Stimulated activated CD4-positive, alpha-beta T cell treated with anti-CD3 and anti-CD28 coated beads, Interleukin-15, amount 100 ng/mL, for 48 hours (primary cell): ENCODE results near the gene COMP.
"Not testable (repeated sequence)": the region's sequence is repeated elsewhere in the genome, so short reads cannot be mapped to it uniquely, and the experiment has no call there.

Experiments
- DNase-seq, 2 donors: peaks; one replicate each; pipeline ENCODE4 v3.0.0-alpha.2; 2020; ENCODE audit warnings: low read depth in 2 of 2

COMP gene

DNA sequence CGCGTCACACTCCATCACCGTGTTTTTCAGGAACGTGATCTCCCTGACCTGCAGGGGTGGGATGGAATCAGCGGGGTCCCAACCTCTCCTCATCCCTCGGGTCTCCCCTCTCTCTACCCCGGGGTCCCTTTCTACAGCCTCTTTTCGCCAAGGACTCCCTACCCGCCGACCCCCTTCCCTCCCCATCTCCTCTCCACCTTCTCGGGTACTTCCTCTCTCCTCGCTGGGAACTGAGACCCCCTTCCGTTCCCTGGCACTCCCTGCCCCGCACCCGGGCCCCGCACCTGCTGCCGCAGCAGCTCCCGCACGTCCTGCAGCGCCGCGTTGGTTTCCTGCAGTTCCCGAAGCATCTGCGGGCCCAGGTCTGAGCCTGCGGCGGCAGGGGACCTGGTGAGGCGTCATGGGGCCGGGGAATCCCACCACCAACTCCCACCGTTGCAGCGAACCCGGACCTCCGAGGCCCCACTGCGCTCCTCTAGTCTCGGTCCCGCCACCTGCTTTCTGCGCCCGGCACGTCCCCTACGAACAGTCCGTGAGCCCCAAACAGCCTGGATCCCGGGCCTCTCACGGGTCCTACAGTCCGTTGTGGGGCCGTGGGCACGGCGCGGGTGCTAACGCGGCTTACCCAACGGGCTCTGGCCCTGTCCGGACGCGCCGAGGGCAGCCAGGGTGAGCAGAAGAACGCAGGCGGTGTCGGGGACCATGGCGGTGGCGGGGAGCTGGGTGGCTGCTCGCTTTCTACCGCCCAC is at the start of gene COMP:
TSS of gene COMP (minus strand) at position 740 of the 749 bp plus-strand sequence. CDS start at position 704, 36 bp downstream.
- DNase-seq = no peak

DNA sequence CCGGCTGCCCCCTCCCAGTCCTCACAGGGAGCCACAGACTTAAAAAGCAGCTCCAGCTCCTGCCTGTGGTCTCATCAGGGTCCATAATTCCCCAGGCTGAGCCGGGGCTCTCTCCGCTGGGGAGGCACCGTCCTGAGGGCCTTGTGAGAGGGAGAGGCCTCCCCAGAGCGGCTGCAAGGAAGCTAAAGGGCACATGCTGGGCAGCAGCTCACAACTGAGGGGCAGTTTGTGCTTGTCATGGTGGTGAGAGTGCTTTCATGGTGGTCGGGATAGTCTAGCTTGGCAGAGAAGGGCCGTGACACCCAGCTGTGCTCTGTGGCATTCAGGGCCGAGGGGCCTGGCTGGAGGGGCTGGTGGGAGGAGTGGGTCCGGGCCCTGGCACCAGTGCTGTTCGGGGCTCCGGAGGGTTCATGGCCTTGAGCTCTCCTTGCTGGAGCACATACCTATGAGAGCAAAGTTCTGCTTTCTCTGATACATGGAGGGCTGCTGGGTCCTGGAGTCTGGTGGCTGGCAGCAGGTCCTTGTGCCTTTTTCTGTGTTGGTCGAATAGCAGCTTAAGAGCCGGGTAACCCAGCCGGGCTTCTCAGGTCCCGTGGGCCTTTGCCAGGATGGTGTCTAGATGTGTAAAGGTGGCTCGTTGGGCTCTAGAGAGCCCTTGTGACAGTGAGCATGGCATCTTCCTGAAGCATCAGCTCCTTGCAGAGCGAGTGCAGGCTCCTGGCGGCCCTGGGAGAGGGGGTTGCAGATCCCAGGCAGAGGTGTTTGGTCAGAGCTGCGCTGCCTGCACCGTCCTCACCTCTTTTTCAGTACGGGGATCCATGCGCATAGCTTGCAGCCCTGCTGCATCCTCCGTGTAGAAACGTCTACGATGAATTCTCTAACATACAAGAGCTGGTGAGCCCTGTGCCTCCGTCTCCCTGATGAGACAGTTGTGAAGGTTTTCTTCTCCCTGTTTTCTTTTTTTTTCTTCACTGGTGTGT is 49.5 kb upstream of the COMP start:
- no peak for DNase-seq

DNA sequence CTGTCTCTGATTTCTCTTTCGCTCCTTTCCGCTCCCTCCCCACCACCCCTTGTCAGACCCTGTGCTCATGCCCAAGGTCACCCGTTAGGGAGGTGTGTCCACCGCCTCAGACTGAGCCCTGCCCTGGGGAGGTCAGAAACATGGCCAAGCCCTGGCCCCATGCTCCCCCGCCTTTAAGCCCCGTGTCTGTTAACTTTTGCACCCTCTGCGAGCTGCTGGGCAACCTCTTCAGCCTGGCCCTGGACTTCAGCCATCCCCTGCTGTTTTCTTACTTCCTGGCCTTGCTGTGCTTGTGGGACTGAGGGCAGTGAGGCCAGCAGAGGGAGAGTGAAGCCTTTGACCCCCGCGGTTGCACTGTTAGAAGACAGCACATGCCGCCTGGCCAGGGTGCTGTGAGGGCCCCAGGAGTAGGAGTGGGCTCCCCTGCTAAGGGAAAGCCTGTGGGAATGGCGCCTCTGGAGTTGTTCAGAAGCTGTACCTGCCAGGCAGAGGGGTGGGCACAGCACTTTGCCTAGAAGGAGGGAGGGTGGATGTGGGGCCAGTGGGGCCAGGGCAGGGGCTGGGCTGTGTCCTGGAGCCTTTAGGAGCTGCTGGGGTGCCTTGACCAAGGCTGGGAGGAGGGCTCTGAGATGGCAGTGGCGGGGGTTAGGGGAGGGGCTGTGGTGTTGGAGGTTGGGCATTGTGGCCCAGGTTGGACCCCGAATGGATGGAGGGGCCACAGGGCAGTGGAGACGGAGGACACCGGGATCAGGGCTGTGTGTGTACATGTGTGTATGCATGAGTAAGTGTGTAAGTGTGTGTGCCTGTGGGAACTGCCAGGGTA is 48.6 kb upstream of the COMP start:
- no peak for DNase-seq

DNA sequence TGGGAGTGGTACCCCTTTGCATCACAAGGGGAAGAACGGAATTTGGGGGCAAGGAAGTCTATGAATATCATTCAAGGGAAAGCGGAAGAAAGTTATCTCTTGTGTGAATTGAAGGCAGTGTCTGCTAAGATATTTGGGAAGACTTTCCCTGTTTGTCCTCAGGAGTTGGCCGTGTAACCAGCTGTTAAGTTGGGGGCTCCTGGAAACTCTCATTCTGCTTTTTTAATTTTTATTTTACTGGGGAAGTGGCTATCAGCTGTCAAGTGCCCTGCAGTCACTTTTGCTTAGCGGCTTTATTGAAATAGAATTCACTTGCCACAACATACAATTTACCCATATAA is 43.5 kb upstream of the COMP start:
- no peak for DNase-seq

DNA sequence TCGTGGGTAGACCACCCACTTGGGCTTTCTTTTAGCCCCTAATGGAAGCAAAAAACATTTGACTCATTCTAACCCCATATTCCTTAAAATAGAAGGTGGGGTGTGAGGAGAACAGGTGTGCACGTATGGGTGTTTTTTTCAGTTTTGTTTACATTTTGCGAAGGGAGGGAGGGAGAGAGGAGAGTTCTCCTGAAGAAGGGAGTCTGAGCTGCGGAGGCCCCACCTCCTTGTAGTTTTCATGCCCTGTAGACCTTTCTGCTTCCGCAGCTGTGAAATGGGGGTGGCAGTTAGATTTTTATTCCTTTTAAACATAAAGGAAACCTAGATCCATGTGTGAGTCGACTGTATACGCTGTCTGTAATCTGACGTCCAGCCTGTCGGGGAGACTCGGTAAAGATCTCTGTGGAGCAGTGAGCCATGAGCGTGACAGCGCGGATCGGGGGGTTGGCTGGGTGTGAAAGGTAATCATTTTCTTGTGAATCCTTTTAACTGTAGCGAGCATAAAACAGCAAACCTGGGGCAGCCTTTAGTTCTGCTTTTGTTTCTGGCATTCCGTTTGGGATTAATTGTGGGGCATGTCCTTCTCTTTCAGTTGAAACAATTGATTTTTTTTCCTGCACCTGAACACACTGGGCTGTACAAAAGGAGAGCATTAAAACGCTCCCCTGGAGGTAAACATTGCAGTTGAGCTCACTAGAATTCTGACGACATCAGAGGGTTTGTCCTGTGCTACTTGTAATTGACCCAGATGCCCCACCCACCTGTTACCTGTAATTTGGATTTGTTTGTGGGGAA is 42.9 kb upstream of the COMP start:
- no peak for DNase-seq

DNA sequence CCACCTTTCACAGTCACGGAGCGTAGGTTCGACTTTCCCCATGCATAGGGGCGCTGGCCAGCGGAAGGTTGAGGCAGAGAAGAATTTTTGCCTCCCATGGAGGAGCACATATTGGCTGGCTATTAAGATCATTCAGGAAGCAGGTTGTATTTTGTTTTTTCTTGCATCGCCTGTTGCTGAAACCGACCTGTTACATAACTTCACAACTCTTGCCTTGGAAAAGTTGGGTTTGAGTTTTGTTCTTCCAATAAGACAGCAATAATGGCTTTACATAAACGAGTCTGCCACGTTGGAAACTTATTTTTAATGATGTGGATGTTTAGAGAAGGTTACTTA is 42.0 kb upstream of the COMP start:
- no peak for DNase-seq

DNA sequence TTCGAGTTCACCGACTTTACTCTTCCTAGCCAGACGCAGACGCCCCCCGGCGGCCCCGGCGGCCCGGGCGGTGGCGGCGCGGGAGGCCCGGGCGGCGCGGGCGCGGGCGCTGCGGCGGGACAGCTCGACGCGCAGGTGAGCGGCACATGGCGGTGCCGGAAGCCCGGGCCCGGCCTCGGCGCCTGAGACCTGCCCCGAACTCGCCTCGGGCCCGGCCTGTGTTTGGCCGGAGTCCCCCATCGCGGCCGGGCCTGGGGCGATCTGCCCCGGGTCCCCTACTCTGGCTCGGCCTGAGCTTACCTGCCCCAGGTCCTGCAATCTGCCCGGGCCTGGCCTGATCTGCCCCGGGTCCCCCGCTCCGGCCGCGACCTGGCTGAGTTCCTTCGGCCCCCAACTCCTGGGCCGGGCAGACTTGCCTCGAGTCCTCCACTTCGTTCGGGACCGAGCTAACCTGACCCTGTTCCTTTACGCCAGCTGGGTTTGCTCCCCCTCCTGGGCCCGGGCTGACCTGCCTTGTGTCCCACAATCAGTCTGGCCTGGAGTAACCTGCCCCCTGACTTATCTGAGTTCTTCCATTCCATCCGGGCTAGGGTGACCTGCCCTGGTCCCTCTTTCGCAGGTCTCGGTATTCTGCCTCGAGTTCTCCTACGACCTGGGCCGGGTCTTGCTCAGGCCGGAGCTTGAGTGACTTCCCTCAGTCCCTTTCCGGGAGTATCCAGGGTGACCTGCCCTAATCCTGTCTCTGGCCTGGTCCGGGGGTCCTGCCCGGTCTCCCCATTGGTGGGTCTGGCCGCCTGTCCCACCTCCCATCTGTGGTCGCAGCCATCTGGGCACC is 41.4 kb upstream of the COMP start:
- DNase-seq = no peak

DNA sequence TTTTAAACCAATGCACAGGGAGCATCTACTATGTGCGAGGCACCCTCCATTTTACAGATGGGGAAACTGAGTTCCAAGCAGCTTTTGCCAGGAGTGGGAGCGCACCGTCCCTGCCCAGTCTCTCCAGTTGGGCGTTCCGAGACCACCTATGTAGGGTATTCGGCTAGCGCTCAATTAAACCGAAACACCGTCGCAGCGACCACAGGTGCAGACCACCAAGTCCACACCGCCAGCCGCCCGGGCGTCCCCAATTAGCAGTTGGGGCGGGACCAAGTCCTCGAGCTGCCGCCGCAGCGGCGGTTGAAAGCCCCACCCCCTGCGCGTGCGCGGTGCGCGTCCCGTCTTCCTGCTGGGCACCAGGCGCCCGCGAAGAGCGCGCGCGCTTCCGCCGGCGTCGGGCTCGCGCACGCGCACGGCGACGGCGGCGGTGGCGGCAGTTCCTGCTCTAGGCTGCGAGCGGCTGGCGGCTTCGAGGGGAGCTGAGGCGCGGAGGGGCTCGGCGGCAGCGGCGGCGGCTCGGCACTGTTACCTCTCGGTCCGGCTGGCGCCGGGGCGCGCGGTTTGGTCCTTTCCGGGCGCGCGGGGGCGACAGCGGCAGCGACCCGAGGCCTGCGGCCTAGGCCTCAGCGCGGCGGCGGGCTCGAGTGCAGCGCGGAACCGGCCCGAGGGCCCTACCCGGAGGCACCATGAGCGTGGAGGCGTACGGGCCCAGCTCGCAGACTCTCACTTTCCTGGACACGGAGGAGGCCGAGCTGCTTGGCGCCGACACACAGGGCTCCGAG is 40.6 kb upstream of the COMP start, which contains the start of gene UPF1:
TSS of gene UPF1 (plus strand) at position 436 of the 782 bp plus-strand sequence. CDS start at position 687, 251 bp downstream.
- DNase-seq = peak; percentile 91

DNA sequence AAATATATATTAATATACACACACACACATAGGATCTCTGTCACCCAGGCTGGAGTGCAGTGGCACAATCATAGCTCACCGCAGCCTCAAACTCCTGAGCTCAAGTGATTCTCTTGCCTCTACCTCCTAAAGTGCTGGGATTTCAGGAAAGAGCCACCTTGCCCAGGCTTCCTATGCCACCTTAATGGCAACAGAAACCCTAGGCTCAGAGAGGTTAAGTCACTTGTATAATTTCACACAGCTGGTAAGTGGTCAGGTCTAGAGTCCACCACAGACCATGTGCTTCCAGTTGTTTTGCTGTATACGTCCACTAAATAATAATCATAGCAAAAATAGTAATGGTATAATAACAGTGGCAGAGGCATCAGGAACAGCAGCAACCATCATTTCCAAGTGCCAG is 39.4 kb upstream of the COMP start:
- DNase-seq = no peak

DNA sequence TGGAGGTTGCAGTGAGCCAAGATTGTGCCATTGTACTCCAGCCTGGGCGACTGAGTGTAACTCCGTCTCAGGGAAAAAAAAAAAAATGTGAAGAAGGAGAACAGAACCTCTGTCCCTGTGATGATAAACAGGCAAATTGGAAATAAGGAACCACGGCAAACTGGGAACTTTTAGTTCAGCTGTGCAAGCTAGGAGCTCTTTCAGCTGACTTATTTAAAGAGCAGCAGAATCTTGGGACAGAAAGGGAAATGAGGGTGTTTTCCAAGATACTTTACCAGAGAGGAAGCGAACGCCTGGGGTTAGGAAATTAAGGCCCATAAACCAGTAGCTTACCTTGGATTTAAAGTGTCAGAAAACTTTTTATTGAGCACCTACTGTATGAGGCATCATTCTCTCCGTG is 37.7 kb upstream of the COMP start:
- DNase-seq = no peak

DNA sequence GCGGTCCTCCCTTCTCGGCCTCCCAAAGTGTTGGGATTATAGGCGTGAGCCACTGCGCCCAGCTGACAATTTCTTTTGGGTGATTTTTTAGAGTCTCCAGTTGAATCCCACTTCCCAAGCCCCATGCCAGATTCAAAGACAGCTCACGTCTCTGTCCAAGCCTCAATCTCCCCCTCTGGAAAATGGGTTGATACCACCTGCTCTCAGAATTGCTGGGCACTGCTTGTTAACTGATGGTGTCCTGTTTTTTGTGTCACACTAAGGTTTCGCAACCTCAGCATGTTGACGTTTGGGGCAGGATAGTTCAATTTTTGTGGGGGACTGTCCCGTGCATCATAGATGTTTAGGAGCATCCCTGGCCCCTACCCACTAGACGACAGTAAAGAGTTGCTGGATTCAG is 26.5 kb upstream of the COMP start:
- no peak for DNase-seq

DNA sequence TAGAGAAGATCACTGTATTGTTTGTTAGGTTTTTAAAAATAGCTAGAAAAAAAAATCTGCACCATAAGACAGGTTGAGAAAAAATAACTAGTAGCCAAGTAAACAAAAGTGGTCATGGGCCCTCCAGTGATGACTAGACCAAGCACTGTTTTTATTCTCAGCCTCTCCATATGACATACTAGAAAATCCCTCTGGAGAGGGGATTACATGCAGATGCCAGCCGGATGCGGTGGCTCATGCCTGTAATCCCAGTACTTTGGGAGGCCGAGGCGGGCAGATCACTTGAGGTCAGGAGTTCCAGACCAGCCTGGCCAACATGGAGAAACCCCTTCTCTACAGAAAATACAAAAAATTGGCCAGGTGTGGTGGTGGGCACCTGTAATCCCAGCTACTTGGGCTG is 25.5 kb upstream of the COMP start:
- not testable (repeated sequence) for DNase-seq

DNA sequence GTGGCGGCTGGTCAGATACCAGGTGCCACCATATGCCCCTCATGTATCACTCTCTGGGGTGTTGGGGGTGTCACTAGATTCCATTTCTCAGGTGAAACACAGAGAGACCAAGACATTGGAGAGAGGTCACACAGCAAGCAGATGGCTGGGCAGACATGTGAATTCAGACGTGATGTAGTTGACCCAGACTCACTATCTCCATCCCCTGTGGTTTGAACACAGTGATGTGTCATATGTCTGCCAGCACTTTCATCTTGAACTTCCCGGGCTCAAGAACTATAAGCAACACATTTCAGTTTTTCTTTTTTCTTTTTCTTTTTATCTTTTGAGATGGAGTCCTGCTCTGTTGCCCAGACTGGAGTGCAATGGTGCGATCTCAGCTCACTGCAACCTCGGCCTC is 24.6 kb upstream of the COMP start:
- DNase-seq = no peak

DNA sequence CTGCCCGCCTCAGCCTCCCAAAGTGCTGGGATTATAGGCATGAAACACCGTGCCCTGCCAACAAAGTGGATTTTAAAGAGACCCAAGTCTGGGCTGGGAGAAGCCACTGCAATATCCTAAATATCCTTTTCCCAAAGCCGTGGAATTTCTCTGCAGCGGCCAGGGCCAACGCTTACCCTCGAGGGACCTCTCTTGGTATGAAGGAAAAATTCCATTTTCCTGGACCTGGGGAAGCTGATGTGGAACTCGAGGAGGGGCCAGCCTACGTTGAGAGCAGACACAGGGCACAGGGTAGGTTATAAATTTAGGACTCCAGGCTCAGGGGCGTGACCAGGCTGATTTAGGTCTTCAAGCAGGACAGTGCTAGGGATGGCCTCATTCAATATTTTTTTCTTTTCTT is 23.0 kb upstream of the COMP start:
- no peak for DNase-seq

DNA sequence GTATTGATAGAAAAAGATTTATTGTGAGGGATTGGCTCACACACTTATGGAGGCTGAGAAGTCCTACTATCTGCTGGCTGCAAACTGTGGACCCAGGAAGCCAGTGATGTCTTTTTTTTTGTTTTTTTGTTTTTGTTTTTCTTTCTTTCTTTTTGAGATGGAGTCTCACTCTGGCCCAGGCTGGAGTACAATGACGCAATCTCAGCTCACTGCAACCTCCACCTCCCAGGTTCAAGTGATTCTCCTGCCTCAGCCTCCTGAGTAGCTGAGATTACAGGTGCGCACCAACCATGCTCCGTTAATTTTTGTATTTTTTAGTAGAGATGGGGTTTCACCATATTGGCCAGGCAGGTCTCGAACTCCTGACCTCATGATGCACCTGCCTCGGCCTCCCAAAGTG is 20.5 kb upstream of the COMP start:
- DNase-seq = not testable (repeated sequence)

DNA sequence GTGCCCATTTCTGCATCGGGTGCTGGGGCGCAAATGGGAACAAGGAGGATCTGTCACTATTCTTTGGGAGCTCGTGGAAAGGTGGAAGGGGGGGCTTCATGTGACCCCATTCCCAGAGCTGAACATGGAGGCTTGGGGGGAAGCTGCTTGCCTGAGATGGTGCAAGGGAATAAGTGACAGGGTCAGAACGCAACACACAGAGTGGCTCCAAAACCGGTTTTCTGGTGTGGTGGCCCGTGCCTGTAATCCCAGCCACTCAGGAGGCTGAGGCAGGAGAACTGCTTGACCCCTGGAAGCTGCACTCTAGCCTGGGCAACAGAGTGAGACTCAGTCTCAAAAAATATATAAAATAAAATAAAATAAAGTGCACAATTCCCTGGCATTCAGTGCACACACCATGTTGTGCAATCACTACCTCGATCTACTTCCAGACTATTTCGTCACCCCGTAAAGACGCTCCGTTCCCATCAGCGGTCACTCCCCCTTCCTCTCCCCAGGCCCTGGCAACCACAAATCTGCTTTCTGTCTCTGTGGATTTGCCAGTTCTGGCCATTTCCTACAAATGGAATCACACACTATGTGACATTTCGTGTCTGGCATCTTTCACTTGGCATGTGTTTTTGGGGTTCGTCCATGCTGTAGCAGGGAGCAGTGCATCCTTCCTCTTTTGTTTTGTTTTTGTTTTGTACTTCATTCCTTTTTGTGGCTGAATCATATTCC is 18.2 kb upstream of the COMP start:
- no peak for DNase-seq

DNA sequence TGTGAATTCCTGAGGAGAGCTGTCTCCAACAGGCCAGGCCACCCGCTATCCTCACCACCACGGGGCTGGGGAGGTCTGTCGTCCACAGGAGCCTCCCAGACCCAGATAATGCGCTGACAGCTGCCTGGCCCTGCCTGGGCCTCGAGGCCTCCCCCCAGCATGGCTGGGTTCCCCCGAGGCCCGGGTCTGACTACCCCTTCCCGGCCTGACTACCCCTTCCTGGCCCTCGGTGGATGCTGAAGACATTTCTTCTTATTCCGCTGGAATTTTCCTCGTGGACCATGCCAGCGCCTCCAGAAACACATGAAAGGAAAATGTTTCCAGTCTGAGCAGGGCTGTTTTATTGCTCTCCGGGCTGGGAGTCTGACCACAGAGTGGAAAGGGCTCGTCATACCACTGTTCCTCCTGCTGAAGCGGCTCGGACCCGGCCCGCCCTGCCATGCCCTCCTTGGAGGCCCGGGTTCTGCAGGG is 16.8 kb upstream of the COMP start:
- no peak for DNase-seq

DNA sequence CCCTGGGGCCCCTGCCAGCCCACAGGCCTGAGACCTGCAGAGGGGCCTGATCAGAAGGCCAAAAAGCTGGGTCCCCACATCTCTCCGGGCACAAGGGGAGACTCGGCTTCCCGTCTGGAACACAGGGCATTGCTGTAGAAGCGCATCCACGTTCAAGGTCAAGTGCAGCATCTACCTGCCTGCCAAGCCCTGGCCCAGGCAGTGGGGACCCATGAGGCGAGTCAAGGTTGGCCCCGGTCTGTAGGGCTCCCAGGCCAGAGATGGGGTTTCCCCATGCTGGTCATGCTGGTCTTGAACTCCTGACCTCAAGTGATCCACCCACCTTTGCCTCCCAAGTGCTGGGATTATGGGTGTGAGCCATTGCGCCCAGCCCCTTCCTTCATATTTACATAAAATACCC is 13.5 kb upstream of the COMP start:
- no peak for DNase-seq

DNA sequence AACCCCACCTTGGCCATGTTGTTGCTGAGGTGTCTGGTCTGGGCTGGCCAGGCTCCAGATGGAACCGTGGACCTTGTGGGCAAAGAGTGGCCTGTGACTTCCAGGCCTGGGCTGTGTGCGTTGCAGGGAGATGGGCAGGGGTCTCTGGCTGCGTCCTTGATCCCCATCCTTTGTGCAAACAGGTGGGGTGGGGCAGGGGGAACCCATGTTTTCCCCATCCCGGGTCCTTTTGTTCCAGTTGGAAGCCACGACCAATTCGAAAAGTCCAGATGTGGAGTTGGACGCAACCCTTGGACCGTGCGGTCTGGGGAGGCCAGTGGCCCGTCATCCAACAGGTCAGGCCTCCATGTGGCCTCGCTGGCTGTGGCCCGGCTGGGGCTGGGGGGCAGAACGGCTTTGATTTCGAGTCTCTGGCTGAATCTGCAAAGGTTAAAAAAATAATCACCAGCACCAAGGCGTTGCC is 13.1 kb upstream of the COMP start:
- DNase-seq = no peak
